K562 (cell line): ENCODE measurements around the gene TMEM141. TPM values are rescaled to one million over a fixed set of nuclear protein-coding genes. Genes with fewer than 3 reads are reported as not detected.

ENCODE experiments used
- ATAC-seq: fragments of 200-7000 bp; cut with Tn5 transposase; 3 replicates; pipeline ENCODE4 v1.9.1; 2020; ENCODE audit warnings: moderate library complexity
- BruUV-seq: library from RNA; stranded (reverse); fragments of 400-500 nt; replicated peaks from 2 replicates; lab custom pipeline; 2021; lab: Mats Ljungman, UMichigan
- CTCF ChIA-PET: fragments of 300-600 bp; formaldehyde crosslinking; extraction: SDS; loops from one replicate; lab custom pipeline; 2021; ENCODE audit warnings: low intra/inter-chr PET ratio; lab: Yijun Ruan, JAX
- POLR2A ChIA-PET: fragments of 300-600, 350-650 bp; sonication (Branson Sonifier 250); formaldehyde crosslinking; extraction: SDS; loops from one replicate; lab custom pipeline; 2021; ENCODE audit warnings: antibody characterized with exemption, inconsistent platforms; lab: Yijun Ruan, JAX
- DNase-seq, 4 experiments: peaks; one replicate each; pipeline versions ENCODE4 v3.0.0 to v3.0.0-alpha.2; 2011 to 2018; ENCODE audit warnings: low spot score in 3 of 4, mixed read lengths in 3 of 4; ENCODE audit errors: extremely low read depth in 1 of 4
- FAIRE-seq: peaks from 2 replicates; lab custom pipeline; 2011; peaks lifted over from hg19 to GRCh38; lab: Jason Lieb, UNC
- H2AFZ ChIP-seq: 2 replicates; pipeline ENCODE4 v1.6.0; 2011; ENCODE audit warnings: low read depth, low read length, control low read depth, inconsistent platforms
- H3K27ac ChIP-seq: fragments of 200-600 bp; 3 replicates; pipeline ENCODE4 v1.8.0; 2011; ENCODE audit warnings: low read depth, mild to moderate bottlenecking, control low read depth, inconsistent platforms, low read length, moderate library complexity, mixed read lengths; ENCODE audit errors: extremely low read depth
- H3K27me3 ChIP-seq, 2 experiments: fragments of 300-600 bp in 1 of 2; 2 replicates in 1 of 2; 3 replicates in 1 of 2; pipeline versions ENCODE4 v1.6.0 to v1.8.0; 2011; ENCODE audit warnings: inconsistent platforms in 2 of 2, low read length in 2 of 2, mild to moderate bottlenecking in 1 of 2, mixed read lengths in 1 of 2, moderate library complexity in 1 of 2; ENCODE audit not compliant: control insufficient read depth in 2 of 2, insufficient read depth in 2 of 2
- H3K36me3 ChIP-seq: fragments of 300-600 bp; 3 replicates; pipeline ENCODE4 v1.8.0; 2011; ENCODE audit warnings: mild to moderate bottlenecking, low read length, inconsistent platforms; ENCODE audit not compliant: control insufficient read depth, insufficient read depth
- H3K4me1 ChIP-seq, 2 experiments: fragments of 200-600 bp in 1 of 2; replicated peaks in 1 of 2; 2 replicates in 1 of 2; 3 replicates in 1 of 2; pipeline versions ENCODE4 v1.5.1 to v1.8.0; 2011; ENCODE audit warnings: inconsistent platforms in 2 of 2, low read length in 2 of 2, mild to moderate bottlenecking in 1 of 2, mixed read lengths in 1 of 2, moderate library complexity in 1 of 2; ENCODE audit not compliant: control insufficient read depth in 2 of 2, insufficient read depth in 2 of 2
- H3K4me2 ChIP-seq: 2 replicates; pipeline ENCODE4 v1.6.1; 2011; ENCODE audit warnings: low read length, control low read depth, inconsistent platforms, mixed read lengths; ENCODE audit not compliant: insufficient read depth
- H3K4me3 ChIP-seq: fragments of 200-600 bp; sonication (generic), shearing (Covaris generic); 2 replicates; pipeline ENCODE4 v1.5.1; 2016; ENCODE audit warnings: control low read depth, inconsistent platforms
- H3K79me2 ChIP-seq: fragments of 200-600 bp; 3 replicates; pipeline ENCODE4 v1.8.0; 2011; ENCODE audit warnings: low read length, inconsistent platforms; ENCODE audit not compliant: control insufficient read depth, insufficient read depth
- H3K9ac ChIP-seq, 2 experiments: 2 replicates each; pipeline versions ENCODE4 v1.6.0 to v1.6.1; 2011; ENCODE audit warnings: low read depth in 2 of 2, low read length in 2 of 2, control low read depth in 1 of 2, inconsistent platforms in 1 of 2, mild to moderate bottlenecking in 1 of 2, mixed read lengths in 1 of 2; ENCODE audit not compliant: insufficient read depth in 1 of 2
- H3K9me1 ChIP-seq: one replicate; pipeline ENCODE4 v1.6.0; 2011; ENCODE audit warnings: inconsistent platforms, mild to moderate bottlenecking, low read length, moderate library complexity; ENCODE audit not compliant: control insufficient read depth, insufficient read depth
- H3K9me3 ChIP-seq: replicated peaks from 2 replicates; pipeline ENCODE4 v1.5.1; 2011; ENCODE audit warnings: low read depth, low read length, inconsistent platforms; ENCODE audit not compliant: control insufficient read depth, insufficient read depth
- H4K20me1 ChIP-seq: replicated peaks from 2 replicates; pipeline ENCODE4 v1.6.1; 2011; ENCODE audit warnings: low read length, inconsistent platforms, mixed read lengths; ENCODE audit not compliant: control insufficient read depth, insufficient read depth
- COPS2 ChIP-seq: fragments of 450-650 bp; conservative IDR thresholded peaks from 2 replicates; pipeline ENCODE4 v1.6.1; 2016; ENCODE audit warnings: mild to moderate bottlenecking, moderate library complexity
- E2F6 ChIP-seq, 2 experiments: IDR thresholded peaks; 2 replicates each; pipeline ENCODE4 v1.6.1; 2011; ENCODE audit warnings: borderline replicate concordance in 1 of 2, control low read depth in 1 of 2, low read depth in 1 of 2, low read length in 1 of 2, mild to moderate bottlenecking in 1 of 2, mixed read lengths in 1 of 2, moderate library complexity in 1 of 2; ENCODE audit not compliant: insufficient read depth in 1 of 2, insufficient read length in 1 of 2, poor library complexity in 1 of 2, severe bottlenecking in 1 of 2; ENCODE audit errors: extremely low read depth in 1 of 2
- EZH2 ChIP-seq: IDR thresholded peaks from 2 replicates; pipeline ENCODE4 v1.6.1; 2012; ENCODE audit warnings: low read depth, mild to moderate bottlenecking, inconsistent platforms, low read length, borderline replicate concordance
- GATA2 ChIP-seq: sonication (generic); formaldehyde crosslinking; IDR thresholded peaks from 2 replicates; pipeline ENCODE4 v1.4.0; 2020; ENCODE audit warnings: mild to moderate bottlenecking, missing genetic modification reagents
- HSF4 ChIP-seq: fragments of 250-450 bp; sonication (Bioruptor Pico); IDR thresholded peaks from 2 replicates; pipeline ENCODE4 v2.1.2; 2022; ENCODE audit warnings: mild to moderate bottlenecking, moderate library complexity, borderline replicate concordance
- RBM14 ChIP-seq: fragments of 200-400 bp; formaldehyde crosslinking; IDR thresholded peaks from 2 replicates; pipeline ENCODE4 v1.6.1; 2018; ENCODE audit warnings: low read depth, mild to moderate bottlenecking, low read length, moderate library complexity, borderline replicate concordance; ENCODE audit not compliant: insufficient read depth
- SAFB2 ChIP-seq: fragments of 200-400 bp; formaldehyde crosslinking; IDR thresholded peaks from 2 replicates; pipeline ENCODE4 v1.6.1; 2018; ENCODE audit warnings: borderline replicate concordance, low read length, low read depth, moderate library complexity; ENCODE audit not compliant: severe bottlenecking
- TAL1 ChIP-seq: fragments of 450-650 bp; IDR thresholded peaks from 2 replicates; pipeline ENCODE4 v1.6.1; 2016; ENCODE audit warnings: mild to moderate bottlenecking
- TCF3 ChIP-seq: sonication (generic); formaldehyde crosslinking; IDR thresholded peaks from 2 replicates; pipeline ENCODE4 v1.4.0; 2020; ENCODE audit warnings: mild to moderate bottlenecking, missing genetic modification reagents
- XRCC5 ChIP-seq: fragments of 200-400 bp; formaldehyde crosslinking; IDR thresholded peaks from 2 replicates; pipeline ENCODE4 v1.6.1; 2017; ENCODE audit warnings: low read depth, mild to moderate bottlenecking, low read length
- ZBTB7A ChIP-seq: IDR thresholded peaks from 2 replicates; pipeline ENCODE4 v1.6.1; 2011; ENCODE audit warnings: low read depth, mild to moderate bottlenecking, low read length, moderate library complexity, borderline replicate concordance; ENCODE audit not compliant: control insufficient read depth
- ZNF263 ChIP-seq: sonication (generic); formaldehyde crosslinking; IDR thresholded peaks from 2 replicates; pipeline ENCODE4 v1.8.0; 2022; ENCODE audit warnings: mild to moderate bottlenecking, missing genetic modification reagents, borderline replicate concordance
- ZNF3 ChIP-seq: fragments of 250-450 bp; sonication (Bioruptor Pico); IDR thresholded peaks from 2 replicates; pipeline ENCODE4 v1.5.0; 2021; ENCODE audit warnings: mild to moderate bottlenecking, moderate library complexity
- ZNF324 ChIP-seq: fragments of 250-450 bp; sonication (Bioruptor Pico); IDR thresholded peaks from 2 replicates; pipeline ENCODE4 v1.4.0; 2020; ENCODE audit warnings: mild to moderate bottlenecking
- ZNF551 ChIP-seq: fragments of 250-450 bp; sonication (Bioruptor Pico); IDR thresholded peaks from 2 replicates; pipeline ENCODE4 v1.5.0; 2021; ENCODE audit warnings: mild to moderate bottlenecking, moderate library complexity
- WGBS: fragments of 100-300 bp; shearing (Covaris generic); methylation state at CpG from one replicate; pipeline ENCODE4 v1.1.6; 2016; ENCODE audit warnings: low coverage, mixed read lengths; ENCODE audit not compliant: insufficient coverage; ENCODE audit errors: missing lambda C conversion rate; 5-methylcytosine and 5-hydroxymethylcytosine counted together
- in situ Hi-C: fragments of 300-500 bp; cut with MboI; formaldehyde crosslinking; loops from 4 replicates; pipeline ENCODE4 v1.15.0; 2018; ENCODE audit warnings: inconsistent platforms, mixed read lengths
- intact Hi-C: fragments of 100-400 bp; cut with micrococcal nuclease; formaldehyde crosslinking; loops from 2 replicates; pipeline ENCODE4 v1.14.2; 2022
- polyA plus RNA-seq, 8 experiments: library from polyadenylated mRNA; depleted of rRNA in 4 of 8; stranded (reverse) in 5 of 8; unstranded in 3 of 8; fragments of >200 nt; fragmentation: Nextera tagmentation in 2 of 8; fragmentation: Illumina TruSeq in 1 of 8; extraction: Ambion mirVana in 2 of 8; extraction: Trizol in 1 of 8; gene quantifications; 2 replicates each; pipeline versions ENCODE4 v1.2.1 to v1.2.3, GENCODE V29; 2011 to 2014; ENCODE audit warnings: inconsistent platforms in 1 of 8, missing spikeins in 1 of 8
- total RNA-seq, 7 experiments: library from RNA; depleted of rRNA in 6 of 7; stranded (reverse); fragments of >200 nt in 6 of 7; fragmentation: Illumina TruSeq in 2 of 7; extraction: Trizol in 2 of 7; gene quantifications; 2 replicates each; pipeline versions ENCODE4 v1.2.1 to v1.2.3, GENCODE V29; 2011 to 2021; ENCODE audit warnings: low replicate concordance in 1 of 7
- TF ChIP-seq, protein P1 (sequence below), 3 experiments: fragments of 200-800 bp in 1 of 3; fragments of 250-450 bp in 1 of 3; fragments of 450-650 bp in 1 of 3; sonication (Bioruptor Pico) in 1 of 3; sonication (Bioruptor generic) in 1 of 3; formaldehyde crosslinking in 1 of 3; IDR thresholded peaks; 2 replicates each; pipeline versions ENCODE4 v1.6.1 to v1.8.0; 2016 to 2022; ENCODE audit warnings: mild to moderate bottlenecking in 2 of 3, missing genetic modification characterization in 2 of 3, missing compliant biosample characterization in 1 of 3, moderate library complexity in 1 of 3

Gene TMEM141
- total and polyA plus RNA-seq, 9 of the 15 experiments (the other 6 are each of a cell fraction or from before 2014, with no cell fraction given): 21.5 to 123 (median 74.8) TPM

DNA sequence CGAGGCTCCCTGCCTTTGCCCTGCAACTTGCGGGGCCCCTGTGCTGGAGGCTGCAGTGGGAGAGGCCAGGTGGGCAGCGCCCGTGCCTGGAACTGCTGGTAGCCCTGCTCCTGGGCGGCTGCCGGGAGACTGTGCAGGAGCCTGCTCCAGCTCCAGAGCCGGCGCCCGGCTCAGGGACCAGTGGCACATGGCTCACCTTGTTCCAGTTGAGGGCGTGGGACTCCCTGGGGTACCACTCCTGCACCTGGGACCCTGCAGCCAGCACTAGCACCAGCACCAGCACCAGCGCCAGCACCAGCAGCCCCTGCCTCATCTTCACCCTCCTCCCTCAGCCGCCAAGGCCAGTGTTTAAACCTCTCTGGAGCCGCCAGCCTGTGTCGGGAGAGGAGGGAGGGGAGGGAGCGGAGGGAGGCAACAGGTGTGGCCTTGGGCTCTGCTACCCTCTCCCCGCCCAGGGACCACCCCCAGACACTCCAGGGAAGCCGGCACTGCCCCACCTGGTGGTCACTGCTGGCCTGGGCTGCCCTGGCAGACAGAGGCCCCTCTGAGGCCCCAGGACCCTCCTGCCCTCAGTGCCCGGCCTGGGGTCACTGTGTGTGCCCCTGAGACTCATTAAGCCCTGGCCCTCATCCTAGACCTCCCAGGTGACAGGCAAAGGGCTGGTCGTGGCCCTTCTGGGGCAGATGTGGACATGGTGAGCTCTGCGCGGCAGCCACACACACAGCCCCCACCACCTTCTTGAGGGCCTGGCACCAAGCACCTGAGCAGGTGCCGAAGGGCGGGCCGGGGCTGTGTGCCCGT, 48.4 kb upstream of the TMEM141 start, which contains the start of gene LCN10:
LCN10 (minus strand) TSS at position 350 of the 801 bp plus-strand sequence; CDS start at position 313, 37 bp downstream.
- Histone ChIP-seq H3K4me1 (peaks cover 16 to 89% of the 10 kb centered on the region in 2 experiments), H3K9me3 (no peaks in the 10 kb centered on the region), H3K4me2 (no peak within 1 kb of the TSS), H3K9me1 (no peaks in the 10 kb centered on the region), H3K9ac (peak within 1 kb of the TSS in 1 of 2 experiments; percentile 65; a peak in 2 of 4 replicates), H3K27ac (no peak within 1 kb of the TSS), H4K20me1 (no peaks in the 10 kb centered on the region), H3K4me3 (no peak within 1 kb of the TSS), H3K36me3 (no peaks in the 10 kb centered on the region), H3K27me3 (peaks cover 0 to 5% of the 10 kb centered on the region in 2 experiments; a peak in 3 of 5 replicates), H3K79me2 (no peaks in the 10 kb centered on the region), H2AFZ (no peak within 1 kb of the TSS; the same call in 1 of the 2 replicates)
- FAIRE-seq: no peak
- in situ Hi-C loops: no loop called here
- ATAC-seq: peak; percentile 73
- intact Hi-C loops: no loop called here
- 33% methylated on average over 23 of the region's 25 CpGs for WGBS
- POLR2A ChIA-PET: interaction anchor here (0.6 to 1.9 kb wide), 3 partner anchors 12 to 16 kb away, joined by 3 to 13 read pairs (median 6); no protein-coding TSS in a partner anchor
- CTCF ChIA-PET: no interaction called here
- peak in 2 of 4 experiments; percentile 74 to 80 for DNase-seq
- BruUV-seq: no TSS peak
- TF ChIP-seq HSF4 (CRISPR knock-in tag): no peak
- TF ChIP-seq ZBTB7A: peak; percentile 66; the same call in 1 of the 2 replicates
- TF ChIP-seq XRCC5: no peak
- TF ChIP-seq COPS2: no peak
- TF ChIP-seq TCF3 (CRISPR knock-in tag): no peak
- TF ChIP-seq EZH2: no peak
- no peak for TF ChIP-seq ZNF551
- TF ChIP-seq, protein P1, sequence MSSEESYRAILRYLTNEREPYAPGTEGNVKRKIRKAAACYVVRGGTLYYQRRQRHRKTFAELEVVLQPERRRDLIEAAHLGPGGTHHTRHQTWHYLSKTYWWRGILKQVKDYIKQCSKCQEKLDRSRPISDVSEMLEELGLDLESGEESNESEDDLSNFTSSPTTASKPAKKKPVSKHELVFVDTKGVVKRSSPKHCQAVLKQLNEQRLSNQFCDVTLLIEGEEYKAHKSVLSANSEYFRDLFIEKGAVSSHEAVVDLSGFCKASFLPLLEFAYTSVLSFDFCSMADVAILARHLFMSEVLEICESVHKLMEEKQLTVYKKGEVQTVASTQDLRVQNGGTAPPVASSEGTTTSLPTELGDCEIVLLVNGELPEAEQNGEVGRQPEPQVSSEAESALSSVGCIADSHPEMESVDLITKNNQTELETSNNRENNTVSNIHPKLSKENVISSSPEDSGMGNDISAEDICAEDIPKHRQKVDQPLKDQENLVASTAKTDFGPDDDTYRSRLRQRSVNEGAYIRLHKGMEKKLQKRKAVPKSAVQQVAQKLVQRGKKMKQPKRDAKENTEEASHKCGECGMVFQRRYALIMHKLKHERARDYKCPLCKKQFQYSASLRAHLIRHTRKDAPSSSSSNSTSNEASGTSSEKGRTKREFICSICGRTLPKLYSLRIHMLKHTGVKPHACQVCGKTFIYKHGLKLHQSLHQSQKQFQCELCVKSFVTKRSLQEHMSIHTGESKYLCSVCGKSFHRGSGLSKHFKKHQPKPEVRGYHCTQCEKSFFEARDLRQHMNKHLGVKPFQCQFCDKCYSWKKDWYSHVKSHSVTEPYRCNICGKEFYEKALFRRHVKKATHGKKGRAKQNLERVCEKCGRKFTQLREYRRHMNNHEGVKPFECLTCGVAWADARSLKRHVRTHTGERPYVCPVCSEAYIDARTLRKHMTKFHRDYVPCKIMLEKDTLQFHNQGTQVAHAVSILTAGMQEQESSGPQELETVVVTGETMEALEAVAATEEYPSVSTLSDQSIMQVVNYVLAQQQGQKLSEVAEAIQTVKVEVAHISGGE (CRISPR knock-in tag; IDR thresholded peaks at IDR 0.05): no peak
- no peak for TF ChIP-seq TAL1
- no peak for TF ChIP-seq RBM14
- TF ChIP-seq ZNF3 (CRISPR knock-in tag): no peak
- no peak for TF ChIP-seq GATA2 (CRISPR knock-in tag)
- TF ChIP-seq ZNF324 (CRISPR knock-in tag): no peak
- TF ChIP-seq SAFB2: no peak
- TF ChIP-seq ZNF263 (CRISPR knock-in tag): 0 out of 2 replicates have a peak, but pooled peaks have one; percentile 16
- peak in 1 of 2 experiments; percentile 3 for TF ChIP-seq E2F6 (IDR thresholded peaks at IDR 0.05; ENCODE audit: borderline replicate concordance in 1 of 2, extremely low read depth in 1 of 2, insufficient read depth in 1 of 2, insufficient read length in 1 of 2, low read depth in 1 of 2, low read length in 1 of 2, poor library complexity in 1 of 2, severe bottlenecking in 1 of 2)
